A549 (cell line): ENCODE measurements around the gene RADIL. TPM values are rescaled to one million over a fixed set of nuclear protein-coding genes. Genes with fewer than 3 reads are reported as not detected.
A peak's percentile ranks its signal among the peaks of the same experiment; 100 is the strongest.

Source experiments
- ATAC-seq, 2 experiments: fragments of 200-7000 bp in 1 of 2; fragments of >200 bp in 1 of 2; cut with Nextera tagmentation in 1 of 2; cut with Tn5 transposase in 1 of 2; 3 replicates each; pipeline versions ENCODE4 v1.8.0 to v1.9.1; 2018 to 2020; ENCODE audit warnings: mild to moderate bottlenecking in 1 of 2, moderate library complexity in 1 of 2
- CTCF ChIA-PET: fragments of 300-600 bp; sonication (Branson Sonifier 250); formaldehyde crosslinking; extraction: SDS; loops from one replicate; lab custom pipeline; 2021; ENCODE audit warnings: antibody characterized with exemption, inconsistent platforms; lab: Yijun Ruan, JAX
- POLR2A ChIA-PET: fragments of 350-600 bp; formaldehyde crosslinking; extraction: SDS; loops from one replicate; lab custom pipeline; 2021; ENCODE audit warnings: antibody characterized with exemption, inconsistent platforms; lab: Yijun Ruan, JAX
- DNase-seq, 2 experiments: peaks; one replicate each; pipeline versions ENCODE4 v3.0.0 to v3.0.0-alpha.2; 2011 to 2016; ENCODE audit warnings: low read depth in 1 of 2, low spot score in 1 of 2
- FAIRE-seq: peaks from 2 replicates; lab custom pipeline; 2011; peaks lifted over from hg19 to GRCh38; lab: Jason Lieb, UNC
- H3K27ac ChIP-seq, 2 experiments: fragments of >200 bp; sonication (Bioruptor Twin); formaldehyde crosslinking; 3 replicates each; pipeline ENCODE4 v1.5.1; 2016 to 2017
- H3K4me1 ChIP-seq: fragments of >200 bp; sonication (Bioruptor Twin); formaldehyde crosslinking; 3 replicates; pipeline ENCODE4 v1.6.1; 2016
- H3K4me2 ChIP-seq: fragments of >200 bp; sonication (Bioruptor Twin); formaldehyde crosslinking; 3 replicates; pipeline ENCODE4 v1.6.1; 2016
- H3K4me3 ChIP-seq: fragments of >200 bp; sonication (Bioruptor Twin); formaldehyde crosslinking; 3 replicates; pipeline ENCODE4 v1.5.1; 2016
- H3K9me3 ChIP-seq: fragments of >200 bp; sonication (Bioruptor Twin); formaldehyde crosslinking; 3 replicates; pipeline ENCODE4 v1.6.1; 2016
- BHLHE40 ChIP-seq: IDR thresholded peaks from 2 replicates; pipeline ENCODE4 v1.6.1; 2012; ENCODE audit warnings: low read depth, low read length, inconsistent platforms
- CBX2 ChIP-seq: fragments of 200-600 bp; sonication (generic); IDR thresholded peaks from 2 replicates; pipeline ENCODE4 v1.6.1; 2016; ENCODE audit warnings: low read depth, mild to moderate bottlenecking, borderline replicate concordance
- CHD2 ChIP-seq: fragments of 150-350 bp; IDR thresholded peaks from 2 replicates; pipeline ENCODE4 v1.6.1; 2014; ENCODE audit warnings: low read length; ENCODE audit not compliant: partially characterized antibody
- HOXA7 ChIP-seq: fragments of 250-450 bp; sonication (Bioruptor Pico); IDR thresholded peaks from 2 replicates; pipeline ENCODE4 v1.5.0; 2020; ENCODE audit warnings: mild to moderate bottlenecking, moderate library complexity
- HOXB13 ChIP-seq: fragments of 250-450 bp; sonication (Bioruptor Pico); IDR thresholded peaks from 2 replicates; pipeline ENCODE4 v1.5.0; 2020; ENCODE audit warnings: low read depth, mild to moderate bottlenecking, moderate library complexity
- MAFK ChIP-seq: fragments of 450-650 bp; IDR thresholded peaks from 2 replicates; pipeline ENCODE4 v1.6.1; 2014; ENCODE audit not compliant: partially characterized antibody
- MAX ChIP-seq: IDR thresholded peaks from 2 replicates; pipeline ENCODE4 v1.6.1; 2012
- MAZ ChIP-seq: fragments of 150-350 bp; IDR thresholded peaks from 2 replicates; pipeline ENCODE4 v1.6.1; 2014; ENCODE audit warnings: antibody characterized with exemption, low read depth, low read length, borderline replicate concordance
- MYC ChIP-seq: IDR thresholded peaks from 2 replicates; pipeline ENCODE4 v1.6.1; 2012; ENCODE audit warnings: mild to moderate bottlenecking, inconsistent platforms, low read length, improper control_type of control experiment, borderline replicate concordance
- NPAS2 ChIP-seq: fragments of 250-450 bp; sonication (Bioruptor Pico); IDR thresholded peaks from 2 replicates; pipeline ENCODE4 v1.8.0; 2022; ENCODE audit warnings: mild to moderate bottlenecking, moderate library complexity, borderline replicate concordance
- PHF8 ChIP-seq: fragments of 200-600 bp; sonication (generic); IDR thresholded peaks from 2 replicates; pipeline ENCODE4 v1.6.1; 2016; ENCODE audit warnings: low read depth, mild to moderate bottlenecking, antibody characterized with exemption, moderate library complexity, borderline replicate concordance
- RAD21 ChIP-seq, 2 experiments: fragments of >200 bp in 1 of 2; sonication (Bioruptor Twin) in 1 of 2; formaldehyde crosslinking in 1 of 2; IDR thresholded peaks in 1 of 2; conservative IDR thresholded peaks in 1 of 2; 2 replicates in 1 of 2; 3 replicates in 1 of 2; pipeline ENCODE4 v1.6.1; 2012 to 2018; ENCODE audit warnings: inconsistent platforms in 1 of 2
- RARB ChIP-seq: fragments of 250-450 bp; sonication (Bioruptor Pico); IDR thresholded peaks from 2 replicates; pipeline ENCODE4 v1.8.0; 2021; ENCODE audit warnings: mild to moderate bottlenecking, moderate library complexity
- SMC3 ChIP-seq: fragments of >200 bp; sonication (Bioruptor Twin); formaldehyde crosslinking; IDR thresholded peaks from 3 replicates; pipeline ENCODE4 v1.6.1; 2018; ENCODE audit warnings: inconsistent platforms
- TFCP2L1 ChIP-seq: fragments of 250-450 bp; sonication (Bioruptor Pico); IDR thresholded peaks from 2 replicates; pipeline ENCODE4 v1.5.0; 2021; ENCODE audit warnings: mild to moderate bottlenecking
- TP53 ChIP-seq: fragments of 250-450 bp; sonication (Bioruptor Pico); IDR thresholded peaks from 2 replicates; pipeline ENCODE4 v1.5.0; 2021; ENCODE audit warnings: mild to moderate bottlenecking, moderate library complexity
- ZC3H11A ChIP-seq: fragments of 450-650 bp; IDR thresholded peaks from 2 replicates; pipeline ENCODE4 v1.6.1; 2014; ENCODE audit warnings: antibody characterized with exemption, mild to moderate bottlenecking
- WGBS: methylation state at CpG from one replicate; pipeline ENCODE4 v1.1.6; 2017; ENCODE audit errors: missing lambda C conversion rate; 5-methylcytosine and 5-hydroxymethylcytosine counted together
- polyA plus RNA-seq, 4 experiments: library from polyadenylated mRNA; depleted of rRNA in 3 of 4; stranded (reverse); fragments of >200 nt; fragmentation: RNase III in 1 of 4; extraction: RNeasy Plus Mini Kit Qiagen cat#74134 plus additional on column Dnase treatment in 1 of 4; gene quantifications; 2 replicates in 3 of 4; 3 replicates in 1 of 4; pipeline ENCODE4 v1.2.3, GENCODE V29; 2011 to 2017
- TF ChIP-seq, protein P1 (sequence below): fragments of 250-450 bp; sonication (Bioruptor Pico); IDR thresholded peaks from 2 replicates; pipeline ENCODE4 v1.5.0; 2021; ENCODE audit warnings: mild to moderate bottlenecking, moderate library complexity, borderline replicate concordance
- TF ChIP-seq, protein P2 (sequence below): fragments of 450-650 bp; IDR thresholded peaks from 2 replicates; pipeline ENCODE4 v1.6.1; 2014; ENCODE audit warnings: antibody characterized with exemption
- TF ChIP-seq, protein P3 (sequence below): fragments of >200 bp; sonication (Bioruptor Twin); formaldehyde crosslinking; IDR thresholded peaks from 3 replicates; pipeline ENCODE4 v1.5.1; 2016
- TF ChIP-seq, protein P4 (sequence below): IDR thresholded peaks from 2 replicates; pipeline ENCODE4 v1.6.1; 2012; ENCODE audit warnings: low read depth, borderline replicate concordance

Gene RADIL
- polyA plus RNA-seq, 2 of the 4 experiments (the other 2 are of a cell fraction) = 1.0 to 1.1 TPM

DNA sequence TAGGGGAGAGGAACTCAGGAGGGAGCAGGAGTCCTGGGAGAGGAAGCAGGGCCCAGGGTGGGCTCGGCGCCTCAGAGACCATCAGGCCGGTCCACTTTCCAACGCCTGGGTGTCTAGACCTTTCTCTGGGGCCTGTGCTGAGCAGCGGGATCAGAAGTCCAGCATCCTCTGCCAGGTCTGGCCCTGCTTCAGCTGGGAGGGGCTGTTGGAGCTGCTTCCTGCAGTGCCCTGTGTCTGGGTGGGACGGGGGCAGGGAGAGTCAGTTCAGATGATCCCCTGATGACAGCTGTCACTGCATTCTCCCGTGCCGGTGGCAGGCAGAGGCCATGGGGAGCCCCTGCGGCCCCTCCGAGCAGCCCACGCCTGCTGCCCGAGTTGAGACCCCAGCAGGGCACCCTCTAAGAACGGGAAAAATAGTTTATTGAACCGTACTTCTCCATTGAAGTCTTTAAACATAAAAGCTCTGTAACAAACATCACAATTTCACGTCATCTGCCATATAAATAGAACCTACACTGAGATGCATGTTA lies 84.7 kb downstream of the RADIL start:
- H3K9me3 ChIP-seq = no peaks in the 10 kb centered on the region
- peak; percentile 8 to 30; a peak in 4 of 6 replicates for ATAC-seq
- TF ChIP-seq PHF8 = no peak
- TF ChIP-seq MAZ = no peak
- TF ChIP-seq NPAS2 = no peak
- TF ChIP-seq TFCP2L1 (CRISPR knock-in tag) = no peak
- no peak for TF ChIP-seq ZC3H11A
- TF ChIP-seq, protein P1, sequence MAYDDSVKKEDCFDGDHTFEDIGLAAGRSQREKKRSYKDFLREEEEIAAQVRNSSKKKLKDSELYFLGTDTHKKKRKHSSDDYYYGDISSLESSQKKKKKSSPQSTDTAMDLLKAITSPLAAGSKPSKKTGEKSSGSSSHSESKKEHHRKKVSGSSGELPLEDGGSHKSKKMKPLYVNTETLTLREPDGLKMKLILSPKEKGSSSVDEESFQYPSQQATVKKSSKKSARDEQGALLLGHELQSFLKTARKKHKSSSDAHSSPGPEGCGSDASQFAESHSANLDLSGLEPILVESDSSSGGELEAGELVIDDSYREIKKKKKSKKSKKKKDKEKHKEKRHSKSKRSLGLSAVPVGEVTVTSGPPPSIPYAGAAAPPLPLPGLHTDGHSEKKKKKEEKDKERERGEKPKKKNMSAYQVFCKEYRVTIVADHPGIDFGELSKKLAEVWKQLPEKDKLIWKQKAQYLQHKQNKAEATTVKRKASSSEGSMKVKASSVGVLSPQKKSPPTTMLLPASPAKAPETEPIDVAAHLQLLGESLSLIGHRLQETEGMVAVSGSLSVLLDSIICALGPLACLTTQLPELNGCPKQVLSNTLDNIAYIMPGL = no peak
- TF ChIP-seq, protein P2, sequence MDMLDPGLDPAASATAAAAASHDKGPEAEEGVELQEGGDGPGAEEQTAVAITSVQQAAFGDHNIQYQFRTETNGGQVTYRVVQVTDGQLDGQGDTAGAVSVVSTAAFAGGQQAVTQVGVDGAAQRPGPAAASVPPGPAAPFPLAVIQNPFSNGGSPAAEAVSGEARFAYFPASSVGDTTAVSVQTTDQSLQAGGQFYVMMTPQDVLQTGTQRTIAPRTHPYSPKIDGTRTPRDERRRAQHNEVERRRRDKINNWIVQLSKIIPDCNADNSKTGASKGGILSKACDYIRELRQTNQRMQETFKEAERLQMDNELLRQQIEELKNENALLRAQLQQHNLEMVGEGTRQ = no peak
- TF ChIP-seq CHD2 = no peak
- no peak for TF ChIP-seq RARB (CRISPR knock-in tag)
- TF ChIP-seq, protein P3, sequence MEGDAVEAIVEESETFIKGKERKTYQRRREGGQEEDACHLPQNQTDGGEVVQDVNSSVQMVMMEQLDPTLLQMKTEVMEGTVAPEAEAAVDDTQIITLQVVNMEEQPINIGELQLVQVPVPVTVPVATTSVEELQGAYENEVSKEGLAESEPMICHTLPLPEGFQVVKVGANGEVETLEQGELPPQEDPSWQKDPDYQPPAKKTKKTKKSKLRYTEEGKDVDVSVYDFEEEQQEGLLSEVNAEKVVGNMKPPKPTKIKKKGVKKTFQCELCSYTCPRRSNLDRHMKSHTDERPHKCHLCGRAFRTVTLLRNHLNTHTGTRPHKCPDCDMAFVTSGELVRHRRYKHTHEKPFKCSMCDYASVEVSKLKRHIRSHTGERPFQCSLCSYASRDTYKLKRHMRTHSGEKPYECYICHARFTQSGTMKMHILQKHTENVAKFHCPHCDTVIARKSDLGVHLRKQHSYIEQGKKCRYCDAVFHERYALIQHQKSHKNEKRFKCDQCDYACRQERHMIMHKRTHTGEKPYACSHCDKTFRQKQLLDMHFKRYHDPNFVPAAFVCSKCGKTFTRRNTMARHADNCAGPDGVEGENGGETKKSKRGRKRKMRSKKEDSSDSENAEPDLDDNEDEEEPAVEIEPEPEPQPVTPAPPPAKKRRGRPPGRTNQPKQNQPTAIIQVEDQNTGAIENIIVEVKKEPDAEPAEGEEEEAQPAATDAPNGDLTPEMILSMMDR = no peak
- no peak for TF ChIP-seq MYC
- TF ChIP-seq, protein P4, sequence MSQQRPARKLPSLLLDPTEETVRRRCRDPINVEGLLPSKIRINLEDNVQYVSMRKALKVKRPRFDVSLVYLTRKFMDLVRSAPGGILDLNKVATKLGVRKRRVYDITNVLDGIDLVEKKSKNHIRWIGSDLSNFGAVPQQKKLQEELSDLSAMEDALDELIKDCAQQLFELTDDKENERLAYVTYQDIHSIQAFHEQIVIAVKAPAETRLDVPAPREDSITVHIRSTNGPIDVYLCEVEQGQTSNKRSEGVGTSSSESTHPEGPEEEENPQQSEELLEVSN = no peak
- no peak for TF ChIP-seq CBX2
- TF ChIP-seq MAFK = no peak
- no peak for TF ChIP-seq HOXA7 (CRISPR knock-in tag)
- TF ChIP-seq HOXB13 (CRISPR knock-in tag) = no peak
- no peak for TF ChIP-seq RAD21 (conservative IDR thresholded peaks at IDR 0.05 in 1 of 2, IDR thresholded peaks at IDR 0.05 in 1 of 2)
- ChIA-PET POLR2A (no interaction called here), CTCF (interaction anchor here (0.6 to 6.3 kb wide), 37 partner anchors 8 to 1344 kb away, joined by 3 to 58 read pairs (median 5); partner anchors contain the start of gene RADIL)
- no peaks in the 10 kb centered on the region for H3K4me1 ChIP-seq
- no peak overlapping the region; a peak in 1 of 6 replicates for H3K27ac ChIP-seq
- H3K4me3 ChIP-seq = no peak overlapping the region
- no peak for FAIRE-seq
- H3K4me2 ChIP-seq = no peak overlapping the region
- WGBS = 70% methylated on average over 14 of the region's 15 CpGs
- no peak for DNase-seq

DNA sequence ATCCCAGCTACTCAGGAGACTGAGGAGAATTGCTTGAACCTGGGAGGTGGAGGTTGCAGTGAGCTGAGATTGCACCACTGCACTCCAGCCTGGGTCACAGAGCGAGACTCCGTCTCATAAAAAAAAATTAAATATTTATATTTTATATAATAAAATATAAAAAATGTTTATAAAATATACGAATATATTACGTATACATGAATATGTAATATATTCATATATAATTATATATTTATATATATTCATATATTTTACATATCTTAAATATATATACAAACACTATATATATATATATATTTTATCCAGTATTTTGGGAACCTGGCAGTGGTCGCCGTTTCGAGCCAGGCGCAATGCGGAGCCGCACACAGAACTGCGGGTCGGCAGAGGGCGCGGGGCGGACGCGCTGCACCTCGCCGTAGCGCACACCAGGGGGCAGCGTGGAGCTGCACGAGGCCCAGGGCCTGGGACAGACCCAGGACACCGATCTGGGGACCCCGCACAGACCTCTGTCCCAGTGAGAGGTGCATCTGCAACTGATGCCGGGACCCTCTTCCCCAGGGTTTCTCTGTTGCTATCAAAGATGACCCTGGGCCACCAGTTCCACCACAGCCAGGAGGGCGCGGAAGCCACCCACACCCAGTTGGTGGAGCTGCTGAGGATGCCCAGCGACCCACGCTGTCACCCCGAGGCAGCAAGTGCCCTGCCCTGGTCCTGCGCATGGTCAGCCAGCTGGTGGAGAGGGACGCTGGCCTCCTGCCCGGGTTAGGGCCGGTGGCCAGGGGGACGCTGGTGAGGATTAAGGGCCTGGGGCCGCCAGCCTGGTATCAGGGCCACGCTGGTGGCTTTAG lies 85.4 kb downstream of the RADIL start:
- FAIRE-seq (no peak), DNase-seq (peak; percentile 63 to 73), ATAC-seq (peak; percentile 51 to 85)
- H3K4me3 ChIP-seq = no peak overlapping the region
- H3K4me1 ChIP-seq = no peaks in the 10 kb centered on the region
- POLR2A ChIA-PET = no interaction called here
- H3K9me3 ChIP-seq = no peaks in the 10 kb centered on the region
- no peak overlapping the region for H3K4me2 ChIP-seq
- H3K27ac ChIP-seq = peak overlapping the region in 1 of 2 experiments; percentile 39; a peak in 1 of 6 replicates
- WGBS = 24% methylated on average over 24 of the region's 37 CpGs
- TF ChIP-seq TP53 (CRISPR knock-in tag) (peak; percentile 11; the same call in 1 of the 2 replicates), RARB (CRISPR knock-in tag) (no peak), BHLHE40 (no peak), MAX (peak; percentile 75), SMC3 (peak; percentile 85), RAD21 (conservative IDR thresholded peaks at IDR 0.05 in 1 of 2, IDR thresholded peaks at IDR 0.05 in 1 of 2) (peak; percentile 75 to 83), CHD2 (peak; percentile 32)
- TF ChIP-seq, protein P3 = peak; percentile 96
- CTCF ChIA-PET = interaction anchor here (0.6 to 6.3 kb wide), 39 partner anchors 8 to 1344 kb away, joined by 3 to 58 read pairs (median 5); partner anchors contain the start of gene RADIL
